Epithelial cell of esophagus (primary cell): ENCODE measurements around the gene ARFIP2.

Experiments used
- DNase-seq: peaks from one replicate; pipeline ENCODE4 v3.0.0; 2010; ENCODE audit warnings: low read depth
- H3K4me3 ChIP-seq: 2 replicates; pipeline ENCODE4 v1.5.1; 2011; ENCODE audit warnings: mild to moderate bottlenecking, low read length, control low read depth
- TF ChIP-seq, protein P1 (sequence below): IDR thresholded peaks from 2 replicates; pipeline ENCODE4 v1.5.1; 2011; ENCODE audit warnings: low read depth, mild to moderate bottlenecking, low read length, control low read depth, inconsistent platforms; ENCODE audit not compliant: insufficient read depth; ENCODE audit errors: missing control alignments

The ARFIP2 gene

DNA sequence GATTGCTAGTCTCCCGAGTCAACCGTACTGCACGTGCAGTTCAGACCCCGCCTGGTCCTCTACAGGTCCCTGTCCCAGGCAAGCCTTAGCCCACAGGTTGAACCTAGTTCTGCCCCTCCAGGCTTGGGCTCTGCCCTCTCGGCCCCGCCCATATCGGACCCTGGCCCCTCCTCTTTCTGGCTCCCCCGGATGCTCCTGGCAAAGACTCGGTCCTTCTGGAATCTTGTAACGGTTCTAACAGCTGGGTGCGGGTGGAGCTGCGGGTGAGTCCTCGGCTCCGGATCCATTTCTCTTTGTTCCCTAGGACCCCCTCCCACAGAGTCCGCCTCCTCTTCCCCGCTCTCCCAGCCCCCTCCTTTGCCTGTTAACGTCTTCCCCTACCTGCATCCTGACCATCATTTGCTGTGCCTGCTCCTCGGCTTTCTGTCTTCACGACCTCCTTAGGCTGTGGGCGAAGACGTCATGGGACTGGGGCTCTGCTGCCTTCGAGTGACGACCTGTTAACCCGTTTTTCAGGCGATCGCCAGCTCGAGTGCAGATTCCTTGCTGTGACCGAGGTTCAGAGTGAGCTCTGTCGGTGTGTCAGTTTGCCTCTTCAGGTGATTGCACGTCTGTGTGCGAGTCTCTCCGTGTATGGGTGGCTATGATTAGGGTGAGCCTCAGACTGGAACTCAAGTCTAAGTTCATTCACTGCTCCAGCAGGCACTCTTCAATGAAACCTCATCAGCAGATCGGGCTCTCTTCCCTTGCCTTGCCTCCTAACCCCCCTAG, 16.1 kb upstream of the ARFIP2 start, which contains the start of gene DNHD1:
Gene DNHD1 (plus strand): TSS at position 212 of the 771 bp plus-strand sequence. CDS start 936 bp downstream, outside the sequence.
- no peak for DNase-seq
- TF ChIP-seq, protein P1, sequence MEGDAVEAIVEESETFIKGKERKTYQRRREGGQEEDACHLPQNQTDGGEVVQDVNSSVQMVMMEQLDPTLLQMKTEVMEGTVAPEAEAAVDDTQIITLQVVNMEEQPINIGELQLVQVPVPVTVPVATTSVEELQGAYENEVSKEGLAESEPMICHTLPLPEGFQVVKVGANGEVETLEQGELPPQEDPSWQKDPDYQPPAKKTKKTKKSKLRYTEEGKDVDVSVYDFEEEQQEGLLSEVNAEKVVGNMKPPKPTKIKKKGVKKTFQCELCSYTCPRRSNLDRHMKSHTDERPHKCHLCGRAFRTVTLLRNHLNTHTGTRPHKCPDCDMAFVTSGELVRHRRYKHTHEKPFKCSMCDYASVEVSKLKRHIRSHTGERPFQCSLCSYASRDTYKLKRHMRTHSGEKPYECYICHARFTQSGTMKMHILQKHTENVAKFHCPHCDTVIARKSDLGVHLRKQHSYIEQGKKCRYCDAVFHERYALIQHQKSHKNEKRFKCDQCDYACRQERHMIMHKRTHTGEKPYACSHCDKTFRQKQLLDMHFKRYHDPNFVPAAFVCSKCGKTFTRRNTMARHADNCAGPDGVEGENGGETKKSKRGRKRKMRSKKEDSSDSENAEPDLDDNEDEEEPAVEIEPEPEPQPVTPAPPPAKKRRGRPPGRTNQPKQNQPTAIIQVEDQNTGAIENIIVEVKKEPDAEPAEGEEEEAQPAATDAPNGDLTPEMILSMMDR: no peak
- no peak within 1 kb of the TSS for H3K4me3 ChIP-seq

- TF ChIP-seq, protein P1: no peak
- H3K4me3 ChIP-seq: no peak overlapping the region
- DNase-seq: no peak
These were observed 8.2 kb upstream of the ARFIP2 start for GRCh38 chr11:6489306-6489705.

GRCh38 chr11:6488821-6489220, 7.7 kb upstream of the ARFIP2 start:
- TF ChIP-seq, protein P1: no peak
- no peak for DNase-seq
- no peak overlapping the region for H3K4me3 ChIP-seq

GRCh38 chr11:6488342-6488741, 7.2 kb upstream of the ARFIP2 start:
- no peak overlapping the region for H3K4me3 ChIP-seq
- DNase-seq: no peak
- TF ChIP-seq, protein P1: no peak

DNA sequence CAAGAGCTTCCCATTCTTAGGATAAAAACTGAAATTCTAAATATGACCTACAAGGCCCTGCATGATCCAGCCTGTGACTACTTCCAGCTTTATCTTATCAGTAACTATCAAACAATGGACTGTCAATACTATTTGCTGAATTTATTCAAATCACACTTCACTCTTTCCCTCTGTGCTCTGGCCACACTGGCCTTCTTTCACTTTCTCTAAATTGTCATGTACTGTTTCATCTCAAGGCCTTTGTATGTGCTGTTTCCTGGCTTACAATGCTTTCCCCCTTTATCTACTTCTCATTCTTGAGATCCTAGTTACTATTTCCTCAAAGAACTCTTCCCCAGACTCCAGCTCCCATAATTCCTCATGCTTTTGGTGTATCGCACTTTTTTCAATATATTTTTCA, 5.8 kb upstream of the ARFIP2 start:
- TF ChIP-seq, protein P1: no peak
- no peak for DNase-seq
- no peak overlapping the region for H3K4me3 ChIP-seq

DNA sequence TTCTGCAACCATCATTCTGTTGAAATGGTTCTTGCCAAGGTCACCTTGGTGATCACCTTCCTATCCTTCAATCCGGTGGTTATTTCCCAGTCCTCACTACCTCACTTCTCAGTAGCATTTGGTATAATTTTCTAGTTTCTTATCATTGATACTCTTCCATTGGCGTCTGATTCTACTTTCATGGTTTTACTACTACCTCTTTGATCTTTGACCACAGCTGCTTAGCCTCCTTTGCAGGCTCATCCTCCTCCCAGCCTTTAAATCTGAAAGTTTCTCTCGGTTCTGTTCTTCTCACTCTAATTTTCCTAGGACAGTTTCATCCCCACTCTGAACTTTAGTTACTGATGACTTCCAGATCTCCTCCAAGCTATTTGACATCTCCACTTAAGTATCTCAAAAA, 5.1 kb upstream of the ARFIP2 start:
- no peak for DNase-seq
- TF ChIP-seq, protein P1: no peak

DNA sequence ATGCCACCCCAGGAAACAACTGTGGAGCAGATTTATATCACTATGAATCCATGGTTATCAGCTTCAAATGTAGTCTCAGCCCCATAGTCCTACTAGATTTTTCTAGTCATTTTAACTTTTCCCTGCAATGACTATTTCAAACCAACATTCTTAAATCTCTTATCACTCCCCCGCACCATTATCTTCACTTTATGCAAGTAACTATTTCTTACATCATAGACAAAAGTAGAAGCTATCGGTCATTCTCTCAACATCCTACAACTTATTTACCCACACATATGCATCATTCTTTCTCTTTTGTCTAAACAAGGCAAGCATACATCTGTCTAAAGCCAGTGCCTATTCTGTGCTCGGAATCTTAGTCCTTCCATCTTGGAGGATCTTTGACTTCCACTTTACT, 4.5 kb upstream of the ARFIP2 start:
- TF ChIP-seq, protein P1: no peak
- H3K4me3 ChIP-seq: no peak overlapping the region
- DNase-seq: no peak

More for the DNA sequence above, 5.1 kb upstream of the ARFIP2 start:
- no peak overlapping the region for H3K4me3 ChIP-seq
